Thyroid gland (tissue), 4 donors: Measurements from ENCODE around the gene PTPN6. TPM values are rescaled to one million over a fixed set of nuclear protein-coding genes. Genes with fewer than 3 reads are reported as not detected.

Experiments used
- DNase-seq, 2 donors: peaks; one replicate each; pipeline ENCODE4 v3.0.0-alpha.2; 2019
- H3K27ac ChIP-seq, 3 donors: fragments of 200-600 bp; sonication (generic); 1 replicate in 2 of 3; 2 replicates in 1 of 3; pipeline ENCODE4 v1.5.1; 2016 to 2019; ENCODE audit warnings: mild to moderate bottlenecking in 1 of 3, moderate library complexity in 1 of 3
- H3K27me3 ChIP-seq: fragments of 200-600 bp; sonication (generic); one replicate; pipeline ENCODE4 v1.5.1; 2019
- H3K36me3 ChIP-seq, 2 donors: fragments of 200-600 bp; sonication (generic); one replicate each; pipeline ENCODE4 v1.5.1; 2016 to 2019
- H3K4me1 ChIP-seq, 2 donors: fragments of 200-600 bp; sonication (generic); one replicate each; pipeline ENCODE4 v1.5.1; 2017 to 2019
- H3K4me3 ChIP-seq, 3 donors: fragments of 200-600 bp; sonication (generic); replicated peaks in 1 of 3; 1 replicate in 2 of 3; 2 replicates in 1 of 3; pipeline ENCODE4 v1.5.1; 2016; ENCODE audit warnings: mild to moderate bottlenecking in 1 of 3
- H3K9me3 ChIP-seq: fragments of 200-600 bp; sonication (generic); one replicate; pipeline ENCODE4 v1.5.1; 2017
- POLR2A ChIP-seq, 2 donors: fragments of 450-650 bp; IDR thresholded peaks; one replicate each; pipeline ENCODE4 v1.6.1; 2017; ENCODE audit warnings: antibody characterized with exemption in 2 of 2, mild to moderate bottlenecking in 2 of 2, moderate library complexity in 1 of 2
- WGBS, 2 donors: methylation state at CpG; one replicate each; pipeline ENCODE4 v1.1.5; 2017; 5-methylcytosine and 5-hydroxymethylcytosine counted together
- intact Hi-C: fragments of 100-400 bp; cut with DNase I; formaldehyde crosslinking; loops from one replicate; pipeline ENCODE4 v1.15.1; 2023
- total RNA-seq, 4 donors: library from RNA; depleted of rRNA; stranded (reverse); fragments of >200 nt; gene quantifications; one replicate each; pipeline ENCODE4 v1.2.3, GENCODE V29; 2016
- TF ChIP-seq, protein P1 (sequence below), 6 experiments: fragments of 200-600 bp in 3 of 6; fragments of 450-650 bp in 3 of 6; sonication (generic) in 3 of 6; IDR thresholded peaks; one replicate each; pipeline ENCODE4 v1.5.1; 2016 to 2019; ENCODE audit warnings: antibody characterized with exemption in 6 of 6, mild to moderate bottlenecking in 2 of 6, inconsistent platforms in 1 of 6, moderate library complexity in 1 of 6

The PTPN6 gene
- total RNA-seq, 4 donors from 2014 or later, result 21.7 to 32.3 (median 31.4) TPM

DNA sequence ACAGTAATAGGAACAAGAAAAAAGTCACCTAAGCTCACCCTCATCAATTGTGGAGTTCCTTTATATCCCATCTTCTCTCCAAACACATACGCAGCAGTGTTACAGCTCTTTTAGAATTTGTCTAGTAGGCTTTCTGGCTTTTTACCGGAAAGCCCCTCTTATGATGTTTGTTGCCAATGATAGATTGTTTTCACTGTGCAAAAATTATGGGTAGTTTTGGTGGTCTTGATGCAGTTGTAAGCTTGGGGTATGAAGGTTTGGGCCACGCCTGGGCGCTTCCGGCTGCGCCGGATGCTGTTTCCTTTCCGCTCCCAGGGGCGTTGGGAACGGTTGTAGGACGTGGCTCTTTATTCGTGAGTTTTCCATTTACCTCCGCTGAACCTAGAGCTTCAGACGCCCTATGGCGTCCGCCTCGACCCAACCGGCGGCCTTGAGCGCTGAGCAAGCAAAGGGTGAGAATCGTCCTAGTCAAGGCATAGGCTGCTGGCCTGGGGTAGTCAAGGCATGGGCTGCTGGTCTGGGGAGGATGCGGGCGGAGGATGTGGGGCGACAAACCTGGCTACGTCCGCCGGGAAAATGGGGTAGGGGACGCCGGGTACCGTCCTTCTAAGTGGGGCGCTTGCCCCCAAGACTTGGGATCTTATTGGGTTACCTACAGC is 7.3 kb upstream of the PTPN6 start, which contains the start of the genes C12orf57 and RNU7-1:
Gene C12orf57, plus strand, starts transcription at position 301 of the 659 bp plus-strand sequence. Its CDS starts 100 bp downstream, at position 401.
Gene RNU7-1, plus strand, starts transcription at position 95 of the 659 bp plus-strand sequence.
- Histone ChIP-seq H3K27me3 (no peaks in the 10 kb centered on the region), H3K27ac (peak within 1 kb of the TSS; percentile 92 to 97 (median 92)), H3K4me3 (peak within 1 kb of the TSS; percentile 15 to 71 (median 65)), H3K9me3 (no peaks in the 10 kb centered on the region), H3K4me1 (peaks cover 19 to 36% of the 10 kb centered on the region in 2 donors), H3K36me3 (peaks cover 9 to 10% of the 10 kb centered on the region in 2 donors)
- intact Hi-C loops, result no loop called here
- TF ChIP-seq, protein P1, sequence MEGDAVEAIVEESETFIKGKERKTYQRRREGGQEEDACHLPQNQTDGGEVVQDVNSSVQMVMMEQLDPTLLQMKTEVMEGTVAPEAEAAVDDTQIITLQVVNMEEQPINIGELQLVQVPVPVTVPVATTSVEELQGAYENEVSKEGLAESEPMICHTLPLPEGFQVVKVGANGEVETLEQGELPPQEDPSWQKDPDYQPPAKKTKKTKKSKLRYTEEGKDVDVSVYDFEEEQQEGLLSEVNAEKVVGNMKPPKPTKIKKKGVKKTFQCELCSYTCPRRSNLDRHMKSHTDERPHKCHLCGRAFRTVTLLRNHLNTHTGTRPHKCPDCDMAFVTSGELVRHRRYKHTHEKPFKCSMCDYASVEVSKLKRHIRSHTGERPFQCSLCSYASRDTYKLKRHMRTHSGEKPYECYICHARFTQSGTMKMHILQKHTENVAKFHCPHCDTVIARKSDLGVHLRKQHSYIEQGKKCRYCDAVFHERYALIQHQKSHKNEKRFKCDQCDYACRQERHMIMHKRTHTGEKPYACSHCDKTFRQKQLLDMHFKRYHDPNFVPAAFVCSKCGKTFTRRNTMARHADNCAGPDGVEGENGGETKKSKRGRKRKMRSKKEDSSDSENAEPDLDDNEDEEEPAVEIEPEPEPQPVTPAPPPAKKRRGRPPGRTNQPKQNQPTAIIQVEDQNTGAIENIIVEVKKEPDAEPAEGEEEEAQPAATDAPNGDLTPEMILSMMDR (IDR thresholded peaks at IDR 0.05), result no peak
- peak; percentile 49 to 87 for TF ChIP-seq POLR2A (IDR thresholded peaks at IDR 0.05)
- DNase-seq, result peak; percentile 67 to 71
- WGBS, 2 donors, result 0 to 1% methylated on average over 8 to 18 of the region's 31 CpGs

DNA sequence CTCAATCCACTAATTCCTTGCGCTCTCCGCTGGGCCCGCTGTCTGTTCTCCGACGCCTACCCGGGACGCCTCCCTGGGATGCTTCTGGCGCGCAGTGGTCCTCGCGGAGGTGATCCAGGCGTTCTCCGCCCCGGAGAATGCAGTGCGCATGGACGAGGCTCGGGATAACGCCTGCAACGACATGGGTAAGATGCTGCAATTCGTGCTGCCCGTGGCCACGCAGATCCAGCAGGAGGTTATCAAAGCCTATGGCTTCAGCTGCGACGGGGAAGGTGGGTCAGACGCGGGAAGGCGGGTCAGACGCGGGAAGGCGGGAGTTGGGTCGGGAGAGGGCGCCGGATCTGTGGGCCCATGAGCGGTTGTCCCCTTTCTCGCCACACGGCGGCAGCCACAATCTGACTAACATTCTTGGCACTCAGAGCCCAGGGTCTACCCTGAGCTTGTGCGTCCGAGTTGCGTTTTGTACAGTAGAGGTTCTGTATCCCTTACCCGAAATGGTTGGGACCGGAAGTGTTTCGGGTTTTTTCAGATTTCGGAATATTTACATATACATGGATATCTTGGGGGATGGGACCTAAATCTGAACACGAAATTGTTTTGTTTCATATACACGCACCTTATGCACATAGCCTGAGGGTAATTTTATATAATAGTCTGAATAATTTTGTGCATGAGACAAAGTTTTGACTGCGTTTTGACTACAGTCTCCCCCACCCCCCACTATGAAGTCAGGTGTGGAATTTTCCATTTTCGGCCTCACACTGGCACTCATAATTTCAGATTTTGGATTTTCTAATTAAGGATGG is 6.6 kb upstream of the PTPN6 start:
- peak; percentile 20 to 79 for TF ChIP-seq POLR2A (IDR thresholded peaks at IDR 0.05)
- TF ChIP-seq, protein P1 (IDR thresholded peaks at IDR 0.05), result peak; percentile 64 to 98 (median 88)
- Histone ChIP-seq H3K27me3 (no peaks in the 10 kb centered on the region), H3K4me1 (peaks cover 19 to 34% of the 10 kb centered on the region in 2 donors), H3K4me3 (peak overlapping the region; percentile 15 to 71 (median 65)), H3K27ac (peak overlapping the region; percentile 92 to 97 (median 92)), H3K36me3 (peaks cover 9 to 10% of the 10 kb centered on the region in 2 donors), H3K9me3 (no peaks in the 10 kb centered on the region)
- WGBS, 2 donors, result 3 to 6% methylated on average over 24 to 42 of the region's 48 CpGs
- intact Hi-C loops, result loop anchor here (5.0 kb wide), 2 partner anchors 148 to 168 kb away; partner anchors contain the start of gene C1R
- DNase-seq, result peak; percentile 94 to 96

DNA sequence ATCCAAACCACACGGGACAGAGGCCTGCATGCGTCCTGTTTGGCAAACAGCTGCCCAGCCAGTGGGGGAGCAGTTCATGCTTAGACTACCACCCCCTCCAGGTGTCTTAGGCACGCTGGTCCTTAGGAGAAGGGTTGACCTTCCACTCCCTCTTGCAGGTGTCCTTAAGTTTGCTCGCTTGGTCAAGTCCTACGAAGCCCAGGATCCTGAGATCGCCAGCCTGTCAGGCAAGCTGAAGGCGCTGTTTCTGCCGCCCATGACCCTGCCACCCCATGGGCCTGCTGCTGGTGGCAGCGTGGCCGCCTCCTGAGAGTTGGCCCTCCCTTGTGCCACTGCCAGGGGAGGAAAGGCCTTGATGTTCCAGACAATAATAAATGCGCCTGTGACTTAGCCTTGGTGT is 5.5 kb upstream of the PTPN6 start:
- intact Hi-C loops, result loop anchor here (2.0 to 5.0 kb wide), 3 partner anchors 17 to 167 kb away; partner anchors contain the start of gene C1R
- H3K9me3 ChIP-seq, result no peaks in the 10 kb centered on the region
- peak overlapping the region in 1 of 3 donors; percentile 35 for H3K4me3 ChIP-seq
- no peaks in the 10 kb centered on the region for H3K27me3 ChIP-seq
- peaks cover 19 to 34% of the 10 kb centered on the region in 2 donors for H3K4me1 ChIP-seq
- H3K36me3 ChIP-seq, result peaks cover 7 to 9% of the 10 kb centered on the region in 2 donors
- no peak for TF ChIP-seq POLR2A (IDR thresholded peaks at IDR 0.05)
- TF ChIP-seq, protein P1 (IDR thresholded peaks at IDR 0.05), result no peak
- WGBS, 2 donors, result 66 to 80% methylated on average over 2 to 11 of the region's 11 CpGs
- DNase-seq, result no peak
- H3K27ac ChIP-seq, result peak overlapping the region; percentile 61 to 97 (median 73)

DNA sequence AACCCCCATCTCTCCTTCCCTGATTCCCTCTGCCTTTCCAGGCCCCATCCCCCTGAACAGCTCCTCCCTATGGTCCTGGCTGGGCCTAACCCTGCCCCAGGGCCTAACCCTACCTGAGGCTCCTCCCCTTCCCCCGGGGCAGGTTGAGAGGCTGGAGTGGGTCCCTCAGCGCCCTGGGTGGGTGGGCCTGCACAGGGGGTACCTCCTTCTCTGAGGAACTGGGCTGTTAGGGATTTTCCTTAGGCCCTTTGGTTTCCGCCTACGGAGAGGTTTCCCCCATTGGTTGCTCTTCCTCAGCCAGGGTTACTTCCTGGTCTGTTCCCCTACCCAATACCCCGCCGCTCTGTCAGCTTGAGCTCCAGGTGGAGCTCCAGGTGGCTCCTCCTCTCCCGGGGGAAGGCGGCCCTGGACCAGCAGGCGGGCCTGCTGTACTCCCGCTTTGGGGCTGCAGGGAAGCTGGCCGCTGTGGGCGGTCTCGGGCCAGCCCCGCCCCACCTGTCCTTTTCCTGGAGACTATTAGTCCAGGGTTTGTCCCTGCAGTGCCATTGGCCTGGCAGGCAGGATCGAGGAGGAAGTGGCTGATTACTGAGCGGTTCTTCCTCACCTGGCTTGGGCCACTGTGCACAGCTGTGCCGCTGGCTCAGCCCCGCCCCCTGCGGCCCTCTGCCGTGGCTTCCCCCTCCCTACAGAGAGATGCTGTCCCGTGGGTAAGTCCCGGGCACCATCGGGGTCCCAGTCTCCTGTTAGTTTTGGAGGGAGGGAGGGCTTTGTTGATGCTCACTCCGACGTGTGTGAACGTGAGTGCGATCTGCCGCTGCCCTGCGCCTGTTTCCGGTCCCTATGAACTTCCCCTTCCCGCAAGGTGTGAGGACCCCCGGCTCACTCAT is 4.9 kb upstream of the PTPN6 start:
- peak in 1 of 2 donors; percentile 98 for TF ChIP-seq POLR2A (IDR thresholded peaks at IDR 0.05)
- TF ChIP-seq, protein P1 (IDR thresholded peaks at IDR 0.05), result peak in 1 of 6 experiments; percentile 32
- Histone ChIP-seq H3K4me1 (peaks cover 19 to 34% of the 10 kb centered on the region in 2 donors), H3K27me3 (no peaks in the 10 kb centered on the region), H3K36me3 (peaks cover 5 to 7% of the 10 kb centered on the region in 2 donors), H3K4me3 (peak overlapping the region in 2 of 3 donors; percentile 1 to 35), H3K27ac (peak overlapping the region; percentile 61 to 97 (median 73)), H3K9me3 (no peaks in the 10 kb centered on the region)
- intact Hi-C loops, result loop anchor here (2.0 to 5.0 kb wide), 3 partner anchors 17 to 166 kb away; partner anchors contain the start of gene C1R
- peak; percentile 99 for DNase-seq
- 9 to 19% methylated on average over 24 of the region's 32 CpGs for WGBS, 2 donors
